IMR-90 (cell line): ENCODE data around the gene COL9A3. TPM values are rescaled to one million over a fixed set of nuclear protein-coding genes. Genes with fewer than 3 reads are reported as not detected.
A peak's percentile ranks its signal among the peaks of the same experiment; 100 is the strongest.

Experiments
- ATAC-seq: fragments of 200-7000 bp; cut with Tn5 transposase; 2 replicates; pipeline ENCODE4 v1.9.1; 2020; ENCODE audit warnings: low read depth, mild to moderate bottlenecking, moderate library complexity
- BruUV-seq: library from RNA; stranded (reverse); fragments of 400-500 nt; replicated peaks from 2 replicates; lab custom pipeline; 2021; lab: Mats Ljungman, UMichigan
- CTCF ChIA-PET: fragments of 300-600 bp; formaldehyde crosslinking; extraction: SDS; loops from one replicate; lab custom pipeline; 2021; ENCODE audit warnings: antibody characterized with exemption; lab: Yijun Ruan, JAX
- POLR2A ChIA-PET: fragments of 300-600 bp; sonication (Branson Sonifier 250); formaldehyde crosslinking; loops from one replicate; lab custom pipeline; 2022; ENCODE audit warnings: antibody characterized with exemption; ENCODE audit not compliant: unreplicated experiment; lab: Charles Lee
- DNase-seq: peaks from one replicate; pipeline ENCODE4 v3.0.0; 2013
- H2AFZ ChIP-seq: replicated peaks from 2 replicates; pipeline ENCODE3; 2013; ENCODE audit warnings: low read length, mild to moderate bottlenecking; ENCODE audit not compliant: poor library complexity
- H2AK5ac ChIP-seq: 2 replicates; pipeline ENCODE4 v1.6.1; 2013; ENCODE audit warnings: low read depth, low read length, inconsistent platforms
- H2AK9ac ChIP-seq: replicated peaks from 2 replicates; pipeline ENCODE3; 2013; ENCODE audit warnings: mild to moderate bottlenecking, low read depth, low read length, moderate library complexity; ENCODE audit not compliant: poor library complexity
- H2BK120ac ChIP-seq: 2 replicates; pipeline ENCODE4 v1.6.1; 2013; ENCODE audit warnings: low read depth, low read length, inconsistent platforms
- H2BK15ac ChIP-seq: 3 replicates; pipeline ENCODE4 v1.6.1; 2013; ENCODE audit warnings: low read depth, low read length, inconsistent platforms
- H2BK20ac ChIP-seq: 2 replicates; pipeline ENCODE4 v1.6.1; 2013; ENCODE audit warnings: low read depth, mild to moderate bottlenecking, inconsistent platforms, low read length, moderate library complexity
- H2BK5ac ChIP-seq: 2 replicates; pipeline ENCODE4 v1.6.1; 2013; ENCODE audit warnings: mild to moderate bottlenecking, low read depth, low read length, inconsistent platforms; ENCODE audit not compliant: poor library complexity, severe bottlenecking
- H3K14ac ChIP-seq: replicated peaks from 2 replicates; pipeline ENCODE4 v1.6.1; 2013; ENCODE audit warnings: low read depth, low read length, inconsistent platforms
- H3K18ac ChIP-seq: 2 replicates; pipeline ENCODE4 v1.6.1; 2013; ENCODE audit warnings: low read depth, low read length, control low read depth
- H3K23ac ChIP-seq: 2 replicates; pipeline ENCODE4 v1.6.1; 2013; ENCODE audit warnings: low read depth, low read length, inconsistent platforms
- H3K27ac ChIP-seq: 2 replicates; pipeline ENCODE4 v1.5.1; 2013; ENCODE audit warnings: mild to moderate bottlenecking, control low read depth, low read length; ENCODE audit not compliant: insufficient read depth
- H3K27me3 ChIP-seq: 2 replicates; pipeline ENCODE4 v1.6.1; 2013; ENCODE audit warnings: low read length; ENCODE audit not compliant: control insufficient read depth, insufficient read depth
- H3K36me3 ChIP-seq: 2 replicates; pipeline ENCODE4 v1.6.1; 2013; ENCODE audit warnings: low read length, mixed read lengths; ENCODE audit not compliant: control insufficient read depth, insufficient read depth
- H3K4ac ChIP-seq: 2 replicates; pipeline ENCODE4 v1.6.1; 2013; ENCODE audit warnings: low read depth, low read length, inconsistent platforms
- H3K4me1 ChIP-seq: 2 replicates; pipeline ENCODE4 v1.6.1; 2013; ENCODE audit warnings: low read length, mixed read lengths; ENCODE audit not compliant: control insufficient read depth, insufficient read depth
- H3K4me2 ChIP-seq: 2 replicates; pipeline ENCODE4 v1.6.1; 2013; ENCODE audit warnings: low read depth, mild to moderate bottlenecking, control low read depth, low read length, moderate library complexity
- H3K4me3 ChIP-seq: 2 replicates; pipeline ENCODE4 v1.5.1; 2013; ENCODE audit warnings: low read depth, mild to moderate bottlenecking, control low read depth, low read length, moderate library complexity; ENCODE audit not compliant: insufficient read depth
- H3K56ac ChIP-seq: 2 replicates; pipeline ENCODE4 v1.6.1; 2013; ENCODE audit warnings: low read length, inconsistent platforms; ENCODE audit not compliant: insufficient read depth; ENCODE audit errors: extremely low read depth
- H3K79me1 ChIP-seq, 2 experiments: 2 replicates each; pipeline ENCODE4 v1.6.1; 2013; ENCODE audit warnings: low read length in 2 of 2, inconsistent platforms in 1 of 2, low read depth in 1 of 2
- H3K9ac ChIP-seq: 2 replicates; pipeline ENCODE4 v1.6.1; 2013; ENCODE audit warnings: low read depth, low read length, control low read depth
- H3K9me1 ChIP-seq: 2 replicates; pipeline ENCODE4 v1.6.1; 2013; ENCODE audit warnings: low read length, inconsistent platforms; ENCODE audit not compliant: insufficient read depth
- H3K9me3 ChIP-seq: 2 replicates; pipeline ENCODE4 v1.6.1; 2013; ENCODE audit warnings: low read length; ENCODE audit not compliant: control insufficient read depth, insufficient read depth
- H4K20me1 ChIP-seq: 2 replicates; pipeline ENCODE4 v1.6.1; 2013; ENCODE audit warnings: low read length, inconsistent platforms; ENCODE audit not compliant: insufficient read depth
- H4K5ac ChIP-seq: 2 replicates; pipeline ENCODE4 v1.6.1; 2013; ENCODE audit warnings: mild to moderate bottlenecking, low read depth, low read length, control low read depth
- H4K8ac ChIP-seq, 2 experiments: 2 replicates each; pipeline ENCODE4 v1.6.1; 2013; ENCODE audit warnings: low read depth in 2 of 2, low read length in 2 of 2, control low read depth in 1 of 2, inconsistent platforms in 1 of 2
- H4K91ac ChIP-seq: 2 replicates; pipeline ENCODE4 v1.6.1; 2013; ENCODE audit warnings: low read depth, low read length, inconsistent platforms; ENCODE audit not compliant: insufficient read depth
- BHLHE40 ChIP-seq: fragments of 150-350 bp; IDR thresholded peaks from 2 replicates; pipeline ENCODE4 v1.6.1; 2016; ENCODE audit warnings: mild to moderate bottlenecking, low read depth, low read length
- CEBPB ChIP-seq: IDR thresholded peaks from 2 replicates; pipeline ENCODE4 v1.6.1; 2012; ENCODE audit warnings: low read depth, low read length, improper control_type of control experiment
- CHD1 ChIP-seq: IDR thresholded peaks from 2 replicates; pipeline ENCODE4 v1.6.1; 2012; ENCODE audit warnings: low read depth, low read length, improper control_type of control experiment
- CTCF ChIP-seq: conservative IDR thresholded peaks from 2 replicates; pipeline ENCODE4 v1.5.1; 2012; ENCODE audit warnings: mild to moderate bottlenecking, low read depth, low read length, improper control_type of control experiment
- ELK1 ChIP-seq: fragments of 150-350 bp; IDR thresholded peaks from 2 replicates; pipeline ENCODE4 v1.6.1; 2016; ENCODE audit warnings: low read depth, mild to moderate bottlenecking, low read length, moderate library complexity, borderline replicate concordance
- FOS ChIP-seq: fragments of 150-350 bp; IDR thresholded peaks from 2 replicates; pipeline ENCODE4 v1.6.1; 2016; ENCODE audit warnings: low read depth, low read length
- MAFK ChIP-seq: IDR thresholded peaks from 2 replicates; pipeline ENCODE4 v1.6.1; 2012; ENCODE audit warnings: low read depth, low read length, improper control_type of control experiment
- MAZ ChIP-seq: IDR thresholded peaks from 2 replicates; pipeline ENCODE4 v1.6.1; 2012; ENCODE audit warnings: low read depth, mild to moderate bottlenecking, low read length, improper control_type of control experiment, moderate library complexity, borderline replicate concordance
- MXI1 ChIP-seq: IDR thresholded peaks from 2 replicates; pipeline ENCODE4 v1.6.1; 2012; ENCODE audit warnings: low read depth, mild to moderate bottlenecking, low read length, moderate library complexity, borderline replicate concordance
- NFE2L2 ChIP-seq: fragments of 150-350 bp; IDR thresholded peaks from 2 replicates; pipeline ENCODE4 v1.6.1; 2016; ENCODE audit warnings: low read depth, mild to moderate bottlenecking, low read length
- RAD21 ChIP-seq: IDR thresholded peaks from 2 replicates; pipeline ENCODE4 v1.6.1; 2012; ENCODE audit warnings: low read length, improper control_type of control experiment
- RCOR1 ChIP-seq: IDR thresholded peaks from 2 replicates; pipeline ENCODE4 v1.6.1; 2012; ENCODE audit warnings: mild to moderate bottlenecking, low read length, improper control_type of control experiment; ENCODE audit not compliant: insufficient replicate concordance
- USF2 ChIP-seq: fragments of 150-350 bp; IDR thresholded peaks from 2 replicates; pipeline ENCODE4 v1.6.1; 2017; ENCODE audit warnings: mild to moderate bottlenecking, antibody characterized with exemption, low read length, low read depth
- WGBS, 2 experiments: methylation state at CpG; one replicate each; pipeline versions ENCODE4 v1.1.5 to v1.1.7; 2013; ENCODE audit warnings: missing lambda C conversion rate in 2 of 2; ENCODE audit not compliant: insufficient read length in 1 of 2; ENCODE audit errors: extremely low coverage in 2 of 2; 5-methylcytosine and 5-hydroxymethylcytosine counted together
- dilution Hi-C: fragments of 300-500 bp; cut with HindIII; formaldehyde crosslinking; loops from one replicate; pipeline ENCODE4 v1.14.3; 2018; ENCODE audit warnings: low sequenced_read_pairs; ENCODE audit not compliant: unreplicated experiment
- in situ Hi-C: fragments of 300-500 bp; cut with MboI; formaldehyde crosslinking; loops from 3 replicates; pipeline ENCODE4 v1.14.3; 2019; ENCODE audit warnings: low sequenced_read_pairs, inconsistent platforms, mixed read lengths
- intact Hi-C: fragments of 100-400 bp; cut with micrococcal nuclease; formaldehyde crosslinking; loops from 2 replicates; pipeline ENCODE4 v1.10.0; 2022
- polyA plus RNA-seq, 3 experiments: library from polyadenylated mRNA; depleted of rRNA; stranded (reverse); fragments of >200 nt; gene quantifications; 2 replicates each; pipeline ENCODE4 v1.2.3, GENCODE V29; 2012; ENCODE audit warnings: low replicate concordance in 1 of 3
- total RNA-seq: library from RNA; depleted of rRNA; stranded (reverse); fragments of >200 nt; gene quantifications from 2 replicates; pipeline ENCODE4 v1.2.3, GENCODE V29; 2012

The COL9A3 gene
- total and polyA plus RNA-seq, 2 of the 4 experiments (the other 2 are of a cell fraction): 0.36 to 1.4 TPM

GRCh38 chr20:62793757-62794006 lies 23.2 kb upstream of the COL9A3 start:
- Histone ChIP-seq H2BK20ac (peak overlapping the region; percentile 4; the same call in 1 of the 2 replicates), H3K4ac (peak overlapping the region; percentile 74), H3K14ac (peak overlapping the region; percentile 49), H3K9ac (peak overlapping the region; percentile 13), H3K27ac (peak overlapping the region; percentile 83), H4K8ac (peak overlapping the region; percentile 94 to 97), H3K36me3 (peaks cover 7% of the 10 kb centered on the region; the same call in 1 of the 2 replicates), H2BK5ac (peak overlapping the region; percentile 64), H3K9me3 (no peaks in the 10 kb centered on the region), H3K79me1 (peaks cover 11 to 19% of the 10 kb centered on the region in 2 experiments), H3K4me1 (peaks cover 25% of the 10 kb centered on the region), H2AK9ac (peak overlapping the region; percentile 80), H4K5ac (peak overlapping the region; percentile 92), H2BK120ac (peak overlapping the region; percentile 22), H2AFZ (peak overlapping the region; percentile 93), H3K27me3 (no peaks in the 10 kb centered on the region), H2AK5ac (peak overlapping the region; percentile 83), H4K20me1 (peaks cover 20% of the 10 kb centered on the region), H3K4me3 (peak overlapping the region; percentile 27), H3K23ac (peak overlapping the region; percentile 3; the same call in 1 of the 2 replicates), H3K9me1 (peaks cover 17% of the 10 kb centered on the region), H3K4me2 (peak overlapping the region; percentile 55), H4K91ac (peak overlapping the region; percentile 67), H3K56ac (no peak overlapping the region), H2BK15ac (peak overlapping the region; percentile 40; the same call in 2 of the 3 replicates), H3K18ac (peak overlapping the region; percentile 52)
- dilution Hi-C loops (no loop called here), in situ Hi-C loops (loop anchor here (5.0 kb wide), 1 partner anchor 126 kb away; no protein-coding TSS in a partner anchor), intact Hi-C loops (loop anchor here (5.0 kb wide), 1 partner anchor 291 kb away; no protein-coding TSS in a partner anchor)
- 58% methylated on average over 6 of the region's 7 CpGs; no CpG with 5 or more reads in 1 of the 2 experiments for WGBS, 2 experiments
- DNase-seq: no peak
- CTCF ChIA-PET: no interaction called here
- POLR2A ChIA-PET: no interaction called here
- ATAC-seq: no peak
- TF ChIP-seq RCOR1: no peak
- TF ChIP-seq BHLHE40: no peak
- no peak for TF ChIP-seq CTCF
- no peak for TF ChIP-seq NFE2L2
- no peak for TF ChIP-seq RAD21
- no peak for TF ChIP-seq ELK1
- TF ChIP-seq CHD1: no peak
- no peak for TF ChIP-seq MAZ
- TF ChIP-seq CEBPB: no peak
- TF ChIP-seq MAFK: no peak
- TF ChIP-seq FOS: no peak
- no peak for TF ChIP-seq MXI1
- TF ChIP-seq USF2: no peak
- no TSS peak for BruUV-seq
